Peyer's patch (tissue), 4 donors: ENCODE data around the gene EIF3L.

Source experiments
- CTCF ChIP-seq, 6 experiments: fragments of 450-650 bp in 4 of 6; fragments of 200-600 bp in 2 of 6; sonication (generic) in 1 of 6; IDR thresholded peaks; one replicate each; pipeline ENCODE4 v1.5.1; 2017 to 2019; ENCODE audit warnings: antibody characterized with exemption in 6 of 6, mild to moderate bottlenecking in 3 of 6, moderate library complexity in 1 of 6
- POLR2A ChIP-seq, 2 donors: fragments of 450-650 bp; IDR thresholded peaks; one replicate each; pipeline ENCODE4 v1.5.1; 2017; ENCODE audit warnings: antibody characterized with exemption in 2 of 2, mild to moderate bottlenecking in 2 of 2, moderate library complexity in 2 of 2

GRCh38 chr22:37823134-37823985, 25.9 kb upstream of the EIF3L start, which contains the start of gene GALR3:
- TF ChIP-seq CTCF (IDR thresholded peaks at IDR 0.05) (no peak), POLR2A (IDR thresholded peaks at IDR 0.05) (no peak)
